ENCODE measurements around the gene MSMP. TPM values are rescaled to one million over a fixed set of nuclear protein-coding genes. Genes with fewer than 3 reads are reported as not detected.

MSMP gene
- total and polyA plus RNA-seq, 9 of the 15 experiments (the other 6 are each of a cell fraction or from before 2014, with no cell fraction given), result 0.60 TPM; not detected in 8

- TF ChIP-seq ZNF121 (CRISPR knock-in tag; conservative IDR thresholded peaks at IDR 0.05), result no peak
- TF ChIP-seq ARID1B (IDR thresholded peaks at IDR 0.05), result peak; percentile 97
- TF ChIP-seq ARNT (IDR thresholded peaks at IDR 0.05), result peak; percentile 58 to 72; a peak in 1 of 4 replicates
- TF ChIP-seq PCBP1 (IDR thresholded peaks at IDR 0.05; ENCODE audit: low read depth, low read length, poor library complexity, severe bottlenecking), result no peak
- TF ChIP-seq PTBP1 (IDR thresholded peaks at IDR 0.05; ENCODE audit: low read depth, low read length), result no peak
- no peak for TF ChIP-seq DEAF1 (CRISPR knock-in tag; IDR thresholded peaks at IDR 0.05)
- peak; percentile 88 for TF ChIP-seq SOX6 (IDR thresholded peaks at IDR 0.05)
- TF ChIP-seq MYC (IDR thresholded peaks at IDR 0.05; ENCODE audit: low read depth, low read length), result no peak
- TF ChIP-seq MYC (CRISPR knock-in tag; IDR thresholded peaks at IDR 0.05; ENCODE audit: borderline replicate concordance, low read depth), result no peak
- TF ChIP-seq MYNN (IDR thresholded peaks at IDR 0.05), result peak; percentile 78
- TF ChIP-seq MYNN (CRISPR knock-in tag; IDR thresholded peaks at IDR 0.05), result no peak
- peak; percentile 41; the same call in 1 of the 2 replicates for TF ChIP-seq ATF7 (IDR thresholded peaks at IDR 0.05)
- no peak for TF ChIP-seq PATZ1 (CRISPR knock-in tag; IDR thresholded peaks at IDR 0.05; ENCODE audit: borderline replicate concordance)
- no peak for TF ChIP-seq MCM7 (IDR thresholded peaks at IDR 0.05)
- TF ChIP-seq ZNF143 (CRISPR knock-in tag; IDR thresholded peaks at IDR 0.05), result no peak
Measured at GRCh38 chr9:35728041-35728971, 25.8 kb downstream of the MSMP start (continued).

All from K562 (cell line).